Activated T-cell treated with anti-CD3 and anti-CD28 coated beads for 48 hours (primary cell): ENCODE results near the gene PAAF1.
"Not testable (repeated sequence)": the region's sequence is repeated elsewhere in the genome, so short reads cannot be mapped to it uniquely, and the experiment has no call there.

Experiments used
- DNase-seq: peaks from one replicate; pipeline ENCODE4 v3.0.0-alpha.2; 2020; ENCODE audit warnings: low read depth

PAAF1 gene

GRCh38 chr11:73883856-73884255 is 7.1 kb downstream of the PAAF1 start:
- DNase-seq: no peak

- no peak for DNase-seq
These were observed 11.4 kb downstream of the PAAF1 start for GRCh38 chr11:73888244-73888643.

GRCh38 chr11:73889019-73889418 is 12.2 kb downstream of the PAAF1 start:
- DNase-seq: no peak

- DNase-seq: no peak
These were observed 12.7 kb downstream of the PAAF1 start for GRCh38 chr11:73889536-73889935.

GRCh38 chr11:73893041-73893440 is 16.2 kb downstream of the PAAF1 start:
- no peak for DNase-seq

GRCh38 chr11:73894725-73895335 is 18.0 kb downstream of the PAAF1 start:
- DNase-seq: no peak

- DNase-seq: no peak
These were observed 25.5 kb downstream of the PAAF1 start for GRCh38 chr11:73902303-73902702.

- no peak for DNase-seq
These were observed 30.4 kb downstream of the PAAF1 start for GRCh38 chr11:73907191-73907590.

- DNase-seq: no peak
These were observed 35.2 kb downstream of the PAAF1 start for GRCh38 chr11:73912026-73912425.

- no peak for DNase-seq
These were observed 36.7 kb downstream of the PAAF1 start for GRCh38 chr11:73913472-73913871.

- DNase-seq: no peak
These were observed 37.5 kb downstream of the PAAF1 start for GRCh38 chr11:73914284-73914683.

- DNase-seq: no peak
These were observed 39.6 kb downstream of the PAAF1 start for GRCh38 chr11:73916435-73916834.

- no peak for DNase-seq
These were observed 44.4 kb downstream of the PAAF1 start for GRCh38 chr11:73921180-73921579.

GRCh38 chr11:73929388-73929787 is 52.6 kb downstream of the PAAF1 start:
- DNase-seq: no peak

GRCh38 chr11:73931039-73931645 is 54.3 kb downstream of the PAAF1 start:
- no peak for DNase-seq

GRCh38 chr11:73931951-73932350 is 55.2 kb downstream of the PAAF1 start:
- DNase-seq: no peak

GRCh38 chr11:73932781-73933180 is 56.0 kb downstream of the PAAF1 start:
- no peak for DNase-seq

GRCh38 chr11:73936047-73936446 is 59.2 kb downstream of the PAAF1 start:
- DNase-seq: not testable (repeated sequence)

GRCh38 chr11:73939096-73939495 is 62.3 kb downstream of the PAAF1 start:
- DNase-seq: no peak

- DNase-seq: no peak
These were observed 64.2 kb downstream of the PAAF1 start for GRCh38 chr11:73940801-73941570.

GRCh38 chr11:73942010-73942409 is 65.2 kb downstream of the PAAF1 start:
- DNase-seq: no peak

- no peak for DNase-seq
These were observed 67.3 kb downstream of the PAAF1 start for GRCh38 chr11:73944085-73944484.

- DNase-seq: no peak
These were observed 68.1 kb downstream of the PAAF1 start for GRCh38 chr11:73944901-73945300.
